GM12878 (cell line): Measurements from ENCODE around the gene OR2L8. TPM values are rescaled to one million over a fixed set of nuclear protein-coding genes. Genes with fewer than 3 reads are reported as not detected.

Source experiments
- EGR1 ChIP-seq, 2 experiments: IDR thresholded peaks; 1 replicate in 1 of 2; 2 replicates in 1 of 2; pipeline ENCODE4 v1.6.1; 2011 to 2012; ENCODE audit warnings: low read depth in 2 of 2, low read length in 2 of 2, borderline replicate concordance in 1 of 2, mild to moderate bottlenecking in 1 of 2, moderate library complexity in 1 of 2
- FOXK2 ChIP-seq: fragments of 450-650 bp; IDR thresholded peaks from 2 replicates; pipeline ENCODE4 v1.6.1; 2017; ENCODE audit warnings: mild to moderate bottlenecking, moderate library complexity
- HCFC1 ChIP-seq: fragments of 150-350 bp; IDR thresholded peaks from 2 replicates; pipeline ENCODE4 v1.6.1; 2014; ENCODE audit warnings: low read length
- IRF4 ChIP-seq: IDR thresholded peaks from 2 replicates; pipeline ENCODE4 v1.6.1; 2011; ENCODE audit warnings: low read depth, low read length
- JUND ChIP-seq: IDR thresholded peaks from 2 replicates; pipeline ENCODE4 v1.6.1; 2012; ENCODE audit warnings: low read depth, mild to moderate bottlenecking, low read length, improper control_type of control experiment, moderate library complexity
- POU2F2 ChIP-seq: IDR thresholded peaks from 3 replicates; pipeline ENCODE4 v1.6.1; 2011; ENCODE audit warnings: low read depth, mild to moderate bottlenecking, low read length, borderline replicate concordance
- RFX5 ChIP-seq: IDR thresholded peaks from 2 replicates; pipeline ENCODE4 v1.6.1; 2011; ENCODE audit warnings: low read depth, low read length, improper control_type of control experiment
- STAT1 ChIP-seq: fragments of 450-650 bp; conservative IDR thresholded peaks from 2 replicates; pipeline ENCODE4 v1.6.1; 2014; ENCODE audit warnings: antibody characterized with exemption, mild to moderate bottlenecking
- TAF1 ChIP-seq: IDR thresholded peaks from 2 replicates; pipeline ENCODE4 v1.6.1; 2011; ENCODE audit warnings: mild to moderate bottlenecking, low read depth, low read length, borderline replicate concordance
- TARDBP ChIP-seq: IDR thresholded peaks from 2 replicates; pipeline ENCODE4 v1.6.1; 2016; ENCODE audit warnings: borderline replicate concordance
- TCF7 ChIP-seq: IDR thresholded peaks from 2 replicates; pipeline ENCODE4 v1.6.1; 2014; ENCODE audit warnings: antibody characterized with exemption, borderline replicate concordance
- ZNF217 ChIP-seq: fragments of 450-650 bp; IDR thresholded peaks from 2 replicates; pipeline ENCODE4 v1.6.1; 2017; ENCODE audit warnings: antibody characterized with exemption, mild to moderate bottlenecking
- polyA plus RNA-seq, 11 experiments: library from polyadenylated mRNA; depleted of rRNA in 4 of 11; unstranded in 6 of 11; stranded (reverse) in 5 of 11; fragments of >200 nt; fragmentation: Nextera tagmentation in 4 of 11; fragmentation: Illumina TruSeq in 1 of 11; extraction: Ambion mirVana in 4 of 11; extraction: Trizol in 1 of 11; gene quantifications; 1 replicate in 1 of 11; 2 replicates in 10 of 11; pipeline versions ENCODE4 v1.2.1 to v1.2.3, GENCODE V29; 2011 to 2016; ENCODE audit warnings: inconsistent platforms in 2 of 11, missing spikeins in 2 of 11, low read depth in 1 of 11
- total RNA-seq, 4 experiments: library from RNA; depleted of rRNA in 3 of 4; stranded (reverse); fragments of >200 nt in 3 of 4; fragmentation: Illumina TruSeq in 1 of 4; extraction: Trizol in 1 of 4; gene quantifications; 2 replicates each; pipeline versions ENCODE4 v1.2.1 to v1.2.3, GENCODE V29; 2013 to 2021
- TF ChIP-seq, protein P1 (sequence below): fragments of 450-650 bp; formaldehyde crosslinking; IDR thresholded peaks from 2 replicates; pipeline ENCODE4 v1.4.0; 2022; ENCODE audit warnings: mild to moderate bottlenecking, moderate library complexity
- TF ChIP-seq, protein P2 (sequence below): IDR thresholded peaks from 2 replicates; pipeline ENCODE4 v1.6.1; 2012; ENCODE audit warnings: low read depth, low read length, improper control_type of control experiment
- TF ChIP-seq, protein P3 (sequence below): fragments of 150-350 bp; IDR thresholded peaks from 2 replicates; pipeline ENCODE4 v1.6.1; 2014; ENCODE audit warnings: mild to moderate bottlenecking, low read depth, low read length
- TF ChIP-seq, protein P4 (sequence below): fragments of 450-650 bp; IDR thresholded peaks from 2 replicates; pipeline ENCODE4 v1.6.1; 2018; ENCODE audit warnings: borderline replicate concordance, mild to moderate bottlenecking; ENCODE audit not compliant: partially characterized antibody

Gene OR2L8
- total and polyA plus RNA-seq, 10 of the 15 experiments (the other 5 are each of a cell fraction or from before 2014, with no cell fraction given), result not detected

DNA sequence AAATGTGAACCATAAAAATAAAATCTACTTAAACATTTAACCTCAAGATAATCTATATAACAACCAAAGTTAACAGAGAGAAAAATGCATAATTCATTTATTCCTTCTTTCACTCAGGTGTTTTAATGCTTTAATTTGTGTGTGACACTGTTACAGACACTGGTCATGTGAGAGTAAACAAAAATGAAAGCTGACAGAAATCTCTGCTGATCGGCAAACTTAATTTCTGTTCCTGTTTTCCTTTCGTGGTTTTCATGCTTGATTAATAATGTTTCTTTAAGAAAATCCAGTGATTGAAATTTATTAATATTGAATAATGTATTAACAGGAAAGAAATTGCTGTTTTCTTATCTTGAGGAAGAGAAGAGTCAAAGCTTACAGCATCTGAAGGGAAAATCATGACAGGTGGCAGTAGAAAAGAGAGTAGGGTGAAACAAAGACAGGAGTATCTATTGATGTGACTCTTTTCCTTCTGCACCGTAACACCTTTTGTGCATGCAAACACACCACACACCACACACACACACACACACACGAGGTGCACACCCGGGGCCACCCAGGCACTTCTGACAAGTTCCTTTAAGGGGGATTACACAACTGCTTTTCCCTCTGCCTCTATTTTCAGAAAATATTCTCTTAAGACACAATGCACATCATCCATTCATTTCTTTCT lies 18.0 kb downstream of the OR2L8 start (continued):
- TF ChIP-seq, protein P1, sequence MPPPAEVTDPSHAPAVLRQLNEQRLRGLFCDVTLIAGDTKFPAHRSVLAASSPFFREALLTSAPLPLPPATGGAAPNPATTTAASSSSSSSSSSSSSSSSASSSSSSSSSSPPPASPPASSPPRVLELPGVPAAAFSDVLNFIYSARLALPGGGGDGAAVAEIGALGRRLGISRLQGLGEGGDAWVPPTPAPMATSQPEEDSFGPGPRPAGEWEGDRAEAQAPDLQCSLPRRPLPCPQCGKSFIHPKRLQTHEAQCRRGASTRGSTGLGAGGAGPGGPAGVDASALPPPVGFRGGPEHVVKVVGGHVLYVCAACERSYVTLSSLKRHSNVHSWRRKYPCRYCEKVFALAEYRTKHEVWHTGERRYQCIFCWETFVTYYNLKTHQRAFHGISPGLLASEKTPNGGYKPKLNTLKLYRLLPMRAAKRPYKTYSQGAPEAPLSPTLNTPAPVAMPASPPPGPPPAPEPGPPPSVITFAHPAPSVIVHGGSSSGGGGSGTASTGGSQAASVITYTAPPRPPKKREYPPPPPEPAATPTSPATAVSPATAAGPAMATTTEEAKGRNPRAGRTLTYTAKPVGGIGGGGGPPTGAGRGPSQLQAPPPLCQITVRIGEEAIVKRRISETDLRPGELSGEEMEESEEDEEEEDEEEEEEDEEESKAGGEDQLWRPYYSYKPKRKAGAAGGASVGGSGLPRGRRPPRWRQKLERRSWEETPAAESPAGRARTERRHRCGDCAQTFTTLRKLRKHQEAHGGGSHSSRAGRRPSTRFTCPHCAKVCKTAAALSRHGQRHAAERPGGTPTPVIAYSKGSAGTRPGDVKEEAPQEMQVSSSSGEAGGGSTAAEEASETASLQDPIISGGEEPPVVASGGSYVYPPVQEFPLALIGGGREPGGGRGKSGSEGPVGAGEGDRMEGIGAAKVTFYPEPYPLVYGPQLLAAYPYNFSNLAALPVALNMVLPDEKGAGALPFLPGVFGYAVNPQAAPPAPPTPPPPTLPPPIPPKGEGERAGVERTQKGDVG, result no peak
- TF ChIP-seq TCF7 (no peak), TAF1 (no peak), STAT1 (no peak), IRF4 (0 out of 2 replicates have a peak, but pooled peaks have one; percentile 9), HCFC1 (no peak), FOXK2 (no peak), JUND (no peak), POU2F2 (0 out of 3 replicates have a peak, but pooled peaks have one; percentile 50), TARDBP (no peak), ZNF217 (no peak), EGR1 (IDR thresholded peaks at IDR 0.05; ENCODE audit: borderline replicate concordance in 1 of 2, low read depth in 2 of 2, low read length in 2 of 2) (no peak), RFX5 (no peak)
- TF ChIP-seq, protein P2, sequence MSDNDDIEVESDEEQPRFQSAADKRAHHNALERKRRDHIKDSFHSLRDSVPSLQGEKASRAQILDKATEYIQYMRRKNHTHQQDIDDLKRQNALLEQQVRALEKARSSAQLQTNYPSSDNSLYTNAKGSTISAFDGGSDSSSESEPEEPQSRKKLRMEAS, result no peak
- TF ChIP-seq, protein P3, sequence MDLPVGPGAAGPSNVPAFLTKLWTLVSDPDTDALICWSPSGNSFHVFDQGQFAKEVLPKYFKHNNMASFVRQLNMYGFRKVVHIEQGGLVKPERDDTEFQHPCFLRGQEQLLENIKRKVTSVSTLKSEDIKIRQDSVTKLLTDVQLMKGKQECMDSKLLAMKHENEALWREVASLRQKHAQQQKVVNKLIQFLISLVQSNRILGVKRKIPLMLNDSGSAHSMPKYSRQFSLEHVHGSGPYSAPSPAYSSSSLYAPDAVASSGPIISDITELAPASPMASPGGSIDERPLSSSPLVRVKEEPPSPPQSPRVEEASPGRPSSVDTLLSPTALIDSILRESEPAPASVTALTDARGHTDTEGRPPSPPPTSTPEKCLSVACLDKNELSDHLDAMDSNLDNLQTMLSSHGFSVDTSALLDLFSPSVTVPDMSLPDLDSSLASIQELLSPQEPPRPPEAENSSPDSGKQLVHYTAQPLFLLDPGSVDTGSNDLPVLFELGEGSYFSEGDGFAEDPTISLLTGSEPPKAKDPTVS, result no peak
- TF ChIP-seq, protein P4, sequence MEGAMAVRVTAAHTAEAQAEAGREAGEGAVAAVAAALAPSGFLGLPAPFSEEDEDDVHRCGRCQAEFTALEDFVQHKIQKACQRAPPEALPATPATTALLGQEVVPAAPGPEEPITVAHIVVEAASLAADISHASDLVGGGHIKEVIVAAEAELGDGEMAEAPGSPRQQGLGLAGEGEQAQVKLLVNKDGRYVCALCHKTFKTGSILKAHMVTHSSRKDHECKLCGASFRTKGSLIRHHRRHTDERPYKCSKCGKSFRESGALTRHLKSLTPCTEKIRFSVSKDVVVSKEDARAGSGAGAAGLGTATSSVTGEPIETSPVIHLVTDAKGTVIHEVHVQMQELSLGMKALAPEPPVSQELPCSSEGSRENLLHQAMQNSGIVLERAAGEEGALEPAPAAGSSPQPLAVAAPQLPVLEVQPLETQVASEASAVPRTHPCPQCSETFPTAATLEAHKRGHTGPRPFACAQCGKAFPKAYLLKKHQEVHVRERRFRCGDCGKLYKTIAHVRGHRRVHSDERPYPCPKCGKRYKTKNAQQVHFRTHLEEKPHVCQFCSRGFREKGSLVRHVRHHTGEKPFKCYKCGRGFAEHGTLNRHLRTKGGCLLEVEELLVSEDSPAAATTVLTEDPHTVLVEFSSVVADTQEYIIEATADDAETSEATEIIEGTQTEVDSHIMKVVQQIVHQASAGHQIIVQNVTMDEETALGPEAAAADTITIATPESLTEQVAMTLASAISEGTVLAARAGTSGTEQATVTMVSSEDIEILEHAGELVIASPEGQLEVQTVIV, result no peak
